GM12878 (cell line): ENCODE measurements around the gene TAS2R10. TPM values are rescaled to one million over a fixed set of nuclear protein-coding genes. Genes with fewer than 3 reads are reported as not detected.

Source experiments
- ATAC-seq: fragments of 200-7000 bp; cut with Tn5 transposase; 3 replicates; pipeline ENCODE4 v1.9.1; 2020; ENCODE audit warnings: mild to moderate bottlenecking, moderate library complexity
- BruUV-seq: library from RNA; stranded (reverse); fragments of 400-500 nt; replicated peaks from 2 replicates; lab custom pipeline; 2021; lab: Mats Ljungman, UMichigan
- CTCF ChIA-PET: fragments of 300-600 bp; sonication (Branson Sonifier 250); formaldehyde crosslinking; extraction: SDS; loops from one replicate; lab custom pipeline; 2021; ENCODE audit warnings: inconsistent platforms; lab: Yijun Ruan, JAX
- POLR2A ChIA-PET: fragments of 350-600 bp; formaldehyde crosslinking; extraction: SDS; loops from one replicate; lab custom pipeline; 2021; ENCODE audit warnings: inconsistent platforms; lab: Charles Lee
- RAD21 ChIA-PET: fragments of 300-600 bp; sonication (Branson Sonifier 250); formaldehyde crosslinking; loops from one replicate; lab custom pipeline; 2023; ENCODE audit warnings: antibody characterized with exemption; ENCODE audit not compliant: unreplicated experiment; lab: Charles Lee
- SMC1A ChIA-PET: fragments of 300-600 bp; sonication (Branson Sonifier 250); formaldehyde crosslinking; loops from one replicate; lab custom pipeline; 2023; ENCODE audit not compliant: unreplicated experiment, uncharacterized antibody; lab: Charles Lee
- DNase-seq: peaks from one replicate; pipeline ENCODE4 v3.0.0-alpha.2; 2011; ENCODE audit warnings: low read depth, low spot score
- FAIRE-seq: peaks from 3 replicates; lab custom pipeline; 2011; peaks lifted over from hg19 to GRCh38; lab: Jason Lieb, UNC
- H2AFZ ChIP-seq: 2 replicates; pipeline ENCODE4 v1.6.0; 2011; ENCODE audit warnings: low read depth, low read length, control low read depth; ENCODE audit not compliant: control insufficient read depth
- H3K27ac ChIP-seq: 2 replicates; pipeline ENCODE4 v1.5.1; 2011; ENCODE audit warnings: control low read depth; ENCODE audit not compliant: control insufficient read depth, insufficient read depth
- H3K27me3 ChIP-seq, 2 experiments: replicated peaks in 1 of 2; 2 replicates each; pipeline versions ENCODE4 v1.6.0 to v1.6.1; 2011; ENCODE audit warnings: low read length in 1 of 2; ENCODE audit not compliant: control insufficient read depth in 2 of 2, insufficient read depth in 2 of 2
- H3K36me3 ChIP-seq, 2 experiments: 2 replicates each; pipeline ENCODE4 v1.5.1; 2011; ENCODE audit warnings: low read length in 1 of 2; ENCODE audit not compliant: control insufficient read depth in 2 of 2, insufficient read depth in 2 of 2
- H3K4me1 ChIP-seq: 2 replicates; pipeline ENCODE4 v1.6.1; 2011; ENCODE audit warnings: mild to moderate bottlenecking, low read length, moderate library complexity, mixed read lengths; ENCODE audit not compliant: control insufficient read depth, insufficient read depth
- H3K4me2 ChIP-seq: 2 replicates; pipeline ENCODE4 v1.6.0; 2011; ENCODE audit warnings: control low read depth; ENCODE audit not compliant: control insufficient read depth, insufficient read depth
- H3K4me3 ChIP-seq: fragments of 200-600 bp; sonication (generic); 2 replicates; pipeline ENCODE4 v1.5.1; 2016
- H3K79me2 ChIP-seq: 2 replicates; pipeline ENCODE4 v1.6.0; 2011; ENCODE audit warnings: low read length; ENCODE audit not compliant: control insufficient read depth, insufficient read depth
- H3K9ac ChIP-seq: 2 replicates; pipeline ENCODE4 v1.8.0; 2011; ENCODE audit warnings: low read length, control low read depth, mixed read lengths; ENCODE audit not compliant: control insufficient read depth, insufficient read depth
- H3K9me3 ChIP-seq: replicated peaks from 3 replicates; pipeline ENCODE4 v1.5.1; 2011; ENCODE audit warnings: mild to moderate bottlenecking, low read length; ENCODE audit not compliant: control insufficient read depth, insufficient read depth
- H4K20me1 ChIP-seq: 2 replicates; pipeline ENCODE4 v1.6.0; 2011; ENCODE audit not compliant: control insufficient read depth, insufficient read depth
- BRCA1 ChIP-seq: IDR thresholded peaks from 2 replicates; pipeline ENCODE4 v1.6.1; 2011; ENCODE audit warnings: low read depth, low read length, improper control_type of control experiment
- CBFB ChIP-seq: IDR thresholded peaks from 2 replicates; pipeline ENCODE4 v1.6.1; 2016; ENCODE audit warnings: antibody characterized with exemption, low read depth
- CHD4 ChIP-seq: fragments of 200-600 bp; sonication (generic); IDR thresholded peaks from 2 replicates; pipeline ENCODE4 v1.6.1; 2016; ENCODE audit warnings: mild to moderate bottlenecking
- FOXK2 ChIP-seq: fragments of 450-650 bp; IDR thresholded peaks from 2 replicates; pipeline ENCODE4 v1.6.1; 2017; ENCODE audit warnings: mild to moderate bottlenecking, moderate library complexity
- GABPA ChIP-seq: IDR thresholded peaks from 2 replicates; pipeline ENCODE4 v1.6.1; 2014; ENCODE audit warnings: antibody characterized with exemption, low read depth, mild to moderate bottlenecking, inconsistent platforms
- IRF4 ChIP-seq: IDR thresholded peaks from 2 replicates; pipeline ENCODE4 v1.6.1; 2011; ENCODE audit warnings: low read depth, low read length
- MTA2 ChIP-seq: fragments of 450-650 bp; IDR thresholded peaks from 2 replicates; pipeline ENCODE4 v1.6.1; 2016; ENCODE audit warnings: low read depth, mild to moderate bottlenecking, moderate library complexity
- PAX8 ChIP-seq: fragments of 450-650 bp; IDR thresholded peaks from 2 replicates; pipeline ENCODE4 v1.6.1; 2017; ENCODE audit warnings: mild to moderate bottlenecking, moderate library complexity
- TCF12 ChIP-seq: IDR thresholded peaks from 2 replicates; pipeline ENCODE4 v1.6.1; 2011; ENCODE audit warnings: low read depth, mild to moderate bottlenecking, low read length
- TCF7 ChIP-seq: IDR thresholded peaks from 2 replicates; pipeline ENCODE4 v1.6.1; 2014; ENCODE audit warnings: antibody characterized with exemption, borderline replicate concordance
- YBX1 ChIP-seq: fragments of 450-650 bp; IDR thresholded peaks from 2 replicates; pipeline ENCODE4 v1.6.1; 2016; ENCODE audit warnings: antibody characterized with exemption
- WGBS: methylation state at CpG from one replicate; pipeline ENCODE4 v1.1.6; 2016; ENCODE audit warnings: low lambda C conversion rate; ENCODE audit not compliant: insufficient replicate concordance, insufficient coverage; ENCODE audit errors: missing lambda C conversion rate; 5-methylcytosine and 5-hydroxymethylcytosine counted together
- in situ Hi-C: fragments of 300-500 bp; cut with MboI; formaldehyde crosslinking; loops from 9 replicates; pipeline ENCODE4 v1.14.3; 2018; ENCODE audit warnings: mixed read lengths
- intact Hi-C: fragments of 100-400 bp; cut with micrococcal nuclease; formaldehyde crosslinking; loops from one replicate; pipeline ENCODE4 v1.14.2; 2022; ENCODE audit not compliant: unreplicated experiment
- polyA plus RNA-seq, 11 experiments: library from polyadenylated mRNA; depleted of rRNA in 4 of 11; unstranded in 6 of 11; stranded (reverse) in 5 of 11; fragments of >200 nt; fragmentation: Nextera tagmentation in 4 of 11; fragmentation: Illumina TruSeq in 1 of 11; extraction: Ambion mirVana in 4 of 11; extraction: Trizol in 1 of 11; gene quantifications; 1 replicate in 1 of 11; 2 replicates in 10 of 11; pipeline versions ENCODE4 v1.2.1 to v1.2.3, GENCODE V29; 2011 to 2016; ENCODE audit warnings: inconsistent platforms in 2 of 11, missing spikeins in 2 of 11, low read depth in 1 of 11
- total RNA-seq, 4 experiments: library from RNA; depleted of rRNA in 3 of 4; stranded (reverse); fragments of >200 nt in 3 of 4; fragmentation: Illumina TruSeq in 1 of 4; extraction: Trizol in 1 of 4; gene quantifications; 2 replicates each; pipeline versions ENCODE4 v1.2.1 to v1.2.3, GENCODE V29; 2013 to 2021
- TF ChIP-seq, protein P1 (sequence below): IDR thresholded peaks from 2 replicates; pipeline ENCODE4 v1.6.1; 2012; ENCODE audit warnings: improper control_type of control experiment, low read depth, low read length; ENCODE audit not compliant: insufficient replicate concordance
- TF ChIP-seq, protein P2 (sequence below): IDR thresholded peaks from 2 replicates; pipeline ENCODE4 v1.6.1; 2012; ENCODE audit warnings: low read depth, low read length, improper control_type of control experiment
- TF ChIP-seq, protein P3 (sequence below): fragments of 450-650 bp; IDR thresholded peaks from 2 replicates; pipeline ENCODE4 v1.6.1; 2017; ENCODE audit warnings: antibody characterized with exemption, mild to moderate bottlenecking, moderate library complexity

TAS2R10 gene
- total and polyA plus RNA-seq, 10 of the 15 experiments (the other 5 are each of a cell fraction or from before 2014, with no cell fraction given) = 0.11 to 1.4 (median 0.54) TPM; not detected in 1

DNA sequence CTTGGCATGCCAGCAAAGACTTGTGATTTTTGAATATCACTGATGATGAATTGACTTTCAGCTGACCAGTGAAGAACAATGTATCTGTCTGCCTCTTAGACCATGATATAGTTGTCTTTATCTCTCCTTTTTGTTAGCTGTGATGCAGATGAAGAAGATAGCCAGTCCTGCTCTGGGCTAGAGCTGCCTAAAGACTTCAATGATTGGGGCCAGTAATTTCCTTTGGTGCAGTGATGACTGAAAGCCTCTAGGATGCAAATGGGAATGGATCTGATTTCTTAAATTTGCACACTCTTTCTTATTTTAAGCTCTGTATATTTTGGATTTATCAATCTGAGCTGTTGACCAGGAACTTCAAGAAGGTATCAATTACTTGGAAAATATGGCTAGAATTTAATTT is 16.1 kb downstream of the TAS2R10 start, which contains the start of gene TAS2R9 (continued):
- TF ChIP-seq, protein P1, sequence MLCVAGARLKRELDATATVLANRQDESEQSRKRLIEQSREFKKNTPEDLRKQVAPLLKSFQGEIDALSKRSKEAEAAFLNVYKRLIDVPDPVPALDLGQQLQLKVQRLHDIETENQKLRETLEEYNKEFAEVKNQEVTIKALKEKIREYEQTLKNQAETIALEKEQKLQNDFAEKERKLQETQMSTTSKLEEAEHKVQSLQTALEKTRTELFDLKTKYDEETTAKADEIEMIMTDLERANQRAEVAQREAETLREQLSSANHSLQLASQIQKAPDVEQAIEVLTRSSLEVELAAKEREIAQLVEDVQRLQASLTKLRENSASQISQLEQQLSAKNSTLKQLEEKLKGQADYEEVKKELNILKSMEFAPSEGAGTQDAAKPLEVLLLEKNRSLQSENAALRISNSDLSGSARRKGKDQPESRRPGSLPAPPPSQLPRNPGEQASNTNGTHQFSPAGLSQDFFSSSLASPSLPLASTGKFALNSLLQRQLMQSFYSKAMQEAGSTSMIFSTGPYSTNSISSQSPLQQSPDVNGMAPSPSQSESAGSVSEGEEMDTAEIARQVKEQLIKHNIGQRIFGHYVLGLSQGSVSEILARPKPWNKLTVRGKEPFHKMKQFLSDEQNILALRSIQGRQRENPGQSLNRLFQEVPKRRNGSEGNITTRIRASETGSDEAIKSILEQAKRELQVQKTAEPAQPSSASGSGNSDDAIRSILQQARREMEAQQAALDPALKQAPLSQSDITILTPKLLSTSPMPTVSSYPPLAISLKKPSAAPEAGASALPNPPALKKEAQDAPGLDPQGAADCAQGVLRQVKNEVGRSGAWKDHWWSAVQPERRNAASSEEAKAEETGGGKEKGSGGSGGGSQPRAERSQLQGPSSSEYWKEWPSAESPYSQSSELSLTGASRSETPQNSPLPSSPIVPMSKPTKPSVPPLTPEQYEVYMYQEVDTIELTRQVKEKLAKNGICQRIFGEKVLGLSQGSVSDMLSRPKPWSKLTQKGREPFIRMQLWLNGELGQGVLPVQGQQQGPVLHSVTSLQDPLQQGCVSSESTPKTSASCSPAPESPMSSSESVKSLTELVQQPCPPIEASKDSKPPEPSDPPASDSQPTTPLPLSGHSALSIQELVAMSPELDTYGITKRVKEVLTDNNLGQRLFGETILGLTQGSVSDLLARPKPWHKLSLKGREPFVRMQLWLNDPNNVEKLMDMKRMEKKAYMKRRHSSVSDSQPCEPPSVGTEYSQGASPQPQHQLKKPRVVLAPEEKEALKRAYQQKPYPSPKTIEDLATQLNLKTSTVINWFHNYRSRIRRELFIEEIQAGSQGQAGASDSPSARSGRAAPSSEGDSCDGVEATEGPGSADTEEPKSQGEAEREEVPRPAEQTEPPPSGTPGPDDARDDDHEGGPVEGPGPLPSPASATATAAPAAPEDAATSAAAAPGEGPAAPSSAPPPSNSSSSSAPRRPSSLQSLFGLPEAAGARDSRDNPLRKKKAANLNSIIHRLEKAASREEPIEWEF = no peak
- TF ChIP-seq YBX1 = no peak

DNA sequence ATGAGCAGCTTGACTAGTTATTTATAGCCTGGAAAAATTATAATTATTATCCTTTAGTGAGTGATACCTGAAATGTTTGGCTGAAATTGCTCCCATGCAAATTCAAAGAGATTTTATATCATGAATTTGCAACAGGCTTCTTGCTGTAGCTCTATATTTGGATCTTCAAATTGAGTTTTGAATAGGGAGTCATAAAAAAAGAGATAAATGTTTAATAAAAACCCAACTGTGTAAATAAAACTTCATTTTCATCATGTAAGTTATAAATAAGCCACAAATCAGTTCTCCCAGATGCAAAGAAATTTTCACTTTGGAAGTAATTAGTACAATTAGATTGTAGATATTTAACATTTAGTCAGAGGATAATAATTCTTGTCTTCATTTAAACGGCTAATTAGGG is 19.0 kb downstream of the TAS2R10 start, which contains the start of gene TAS2R8:
TSS of gene TAS2R8 (minus strand) at position 101 of the 400 bp plus-strand sequence. CDS start 306 bp downstream, outside the sequence.
- Histone ChIP-seq H3K27ac (no peak within 1 kb of the TSS), H3K27me3 (no peaks in the 10 kb centered on the region; a peak in 1 of 4 replicates), H3K4me2 (no peak within 1 kb of the TSS), H3K36me3 (no peaks in the 10 kb centered on the region), H2AFZ (no peak within 1 kb of the TSS), H3K4me1 (no peaks in the 10 kb centered on the region), H3K9ac (no peak within 1 kb of the TSS), H3K9me3 (no peaks in the 10 kb centered on the region), H3K4me3 (no peak within 1 kb of the TSS), H3K79me2 (no peaks in the 10 kb centered on the region), H4K20me1 (no peaks in the 10 kb centered on the region)
- ChIA-PET RAD21 (no interaction called here), CTCF (no interaction called here), POLR2A (no interaction called here), SMC1A (no interaction called here)
- in situ Hi-C loops = no loop called here
- BruUV-seq = no TSS peak
- ATAC-seq (no peak), DNase-seq (no peak), FAIRE-seq (no peak)
- WGBS = 3% methylated on average over 1 of the region's 1 CpG
- intact Hi-C loops = no loop called here
- TF ChIP-seq TCF7 (no peak), IRF4 (no peak), FOXK2 (no peak), TCF12 (no peak), MTA2 (no peak), BRCA1 (no peak), CHD4 (no peak), GABPA (no peak), PAX8 (no peak), CBFB (no peak)
- TF ChIP-seq, protein P2, sequence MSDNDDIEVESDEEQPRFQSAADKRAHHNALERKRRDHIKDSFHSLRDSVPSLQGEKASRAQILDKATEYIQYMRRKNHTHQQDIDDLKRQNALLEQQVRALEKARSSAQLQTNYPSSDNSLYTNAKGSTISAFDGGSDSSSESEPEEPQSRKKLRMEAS = no peak
- TF ChIP-seq, protein P3, sequence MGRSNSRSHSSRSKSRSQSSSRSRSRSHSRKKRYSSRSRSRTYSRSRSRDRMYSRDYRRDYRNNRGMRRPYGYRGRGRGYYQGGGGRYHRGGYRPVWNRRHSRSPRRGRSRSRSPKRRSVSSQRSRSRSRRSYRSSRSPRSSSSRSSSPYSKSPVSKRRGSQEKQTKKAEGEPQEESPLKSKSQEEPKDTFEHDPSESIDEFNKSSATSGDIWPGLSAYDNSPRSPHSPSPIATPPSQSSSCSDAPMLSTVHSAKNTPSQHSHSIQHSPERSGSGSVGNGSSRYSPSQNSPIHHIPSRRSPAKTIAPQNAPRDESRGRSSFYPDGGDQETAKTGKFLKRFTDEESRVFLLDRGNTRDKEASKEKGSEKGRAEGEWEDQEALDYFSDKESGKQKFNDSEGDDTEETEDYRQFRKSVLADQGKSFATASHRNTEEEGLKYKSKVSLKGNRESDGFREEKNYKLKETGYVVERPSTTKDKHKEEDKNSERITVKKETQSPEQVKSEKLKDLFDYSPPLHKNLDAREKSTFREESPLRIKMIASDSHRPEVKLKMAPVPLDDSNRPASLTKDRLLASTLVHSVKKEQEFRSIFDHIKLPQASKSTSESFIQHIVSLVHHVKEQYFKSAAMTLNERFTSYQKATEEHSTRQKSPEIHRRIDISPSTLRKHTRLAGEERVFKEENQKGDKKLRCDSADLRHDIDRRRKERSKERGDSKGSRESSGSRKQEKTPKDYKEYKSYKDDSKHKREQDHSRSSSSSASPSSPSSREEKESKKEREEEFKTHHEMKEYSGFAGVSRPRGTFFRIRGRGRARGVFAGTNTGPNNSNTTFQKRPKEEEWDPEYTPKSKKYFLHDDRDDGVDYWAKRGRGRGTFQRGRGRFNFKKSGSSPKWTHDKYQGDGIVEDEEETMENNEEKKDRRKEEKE = no peak
